NCI-H1417 (cell line): ENCODE measurements around the gene ACBD4.

Source experiments
- DNase-seq, 3 experiments: peaks; one replicate each; lab custom pipeline; 2025; lab: John Stamatoyannopoulos, UW

Gene ACBD4, protein sequence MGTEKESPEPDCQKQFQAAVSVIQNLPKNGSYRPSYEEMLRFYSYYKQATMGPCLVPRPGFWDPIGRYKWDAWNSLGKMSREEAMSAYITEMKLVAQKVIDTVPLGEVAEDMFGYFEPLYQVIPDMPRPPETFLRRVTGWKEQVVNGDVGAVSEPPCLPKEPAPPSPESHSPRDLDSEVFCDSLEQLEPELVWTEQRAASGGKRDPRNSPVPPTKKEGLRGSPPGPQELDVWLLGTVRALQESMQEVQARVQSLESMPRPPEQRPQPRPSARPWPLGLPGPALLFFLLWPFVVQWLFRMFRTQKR

DNA sequence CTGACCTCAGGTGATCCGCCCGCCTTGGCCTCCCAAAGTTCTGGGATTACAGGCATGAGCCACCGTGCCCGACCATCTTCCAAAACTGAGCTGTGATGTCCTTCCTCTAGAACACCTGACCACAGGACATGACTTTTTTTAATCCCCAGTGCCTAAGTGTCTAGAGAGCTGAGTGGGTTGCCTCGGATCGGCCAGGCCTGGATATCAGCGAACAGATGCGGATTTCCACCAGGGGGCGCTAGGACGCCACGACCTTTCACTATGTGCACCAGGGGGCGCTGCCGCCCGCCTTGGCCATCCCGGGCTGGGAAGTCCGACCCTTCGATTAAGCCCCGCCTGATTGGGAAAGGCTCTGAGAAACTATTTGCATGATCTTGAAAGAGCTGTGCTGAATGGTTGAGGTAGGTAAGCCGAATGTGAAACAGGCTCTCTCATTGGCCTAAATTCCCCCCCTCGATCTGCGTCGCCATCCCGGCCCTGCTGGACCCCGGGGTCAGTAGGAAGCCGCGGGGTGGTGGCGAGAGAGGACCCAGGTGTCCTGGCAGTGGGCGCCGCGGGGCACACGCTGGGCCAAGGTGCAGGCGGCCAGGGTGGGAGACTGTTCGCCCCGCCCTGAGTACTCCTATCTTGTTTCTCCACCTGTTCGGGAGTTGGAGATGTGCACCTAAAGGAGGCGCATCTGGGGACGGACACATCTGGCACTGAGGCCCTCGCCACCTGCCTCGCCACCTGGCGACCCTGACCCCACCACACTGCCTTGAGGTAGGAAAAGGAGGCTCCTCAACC is at the start of gene ACBD4:
ACBD4 (plus strand) TSS at position 496 of the 786 bp plus-strand sequence. CDS start 458 bp downstream, outside the sequence.
- peak; percentile 90 to 97 (median 97) for DNase-seq

DNA sequence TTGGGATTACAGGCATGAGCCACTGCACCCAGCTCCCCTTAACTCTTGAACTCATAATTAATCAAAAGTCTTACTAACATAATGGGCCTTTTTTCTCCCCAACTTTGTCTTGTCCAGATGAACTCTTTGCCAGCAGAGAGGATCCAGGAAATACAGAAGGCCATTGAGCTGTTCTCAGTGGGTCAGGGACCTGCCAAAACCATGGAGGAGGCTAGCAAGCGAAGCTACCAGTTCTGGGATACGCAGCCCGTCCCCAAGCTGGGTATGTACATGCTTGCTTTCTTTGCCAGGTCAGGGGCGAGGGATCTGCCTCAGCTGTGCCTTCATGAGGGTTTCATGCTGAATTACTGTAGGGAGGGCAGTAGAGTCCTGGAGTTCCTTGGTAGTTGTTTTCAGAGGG is 49.1 kb upstream of the ACBD4 start:
- DNase-seq = no peak

DNA sequence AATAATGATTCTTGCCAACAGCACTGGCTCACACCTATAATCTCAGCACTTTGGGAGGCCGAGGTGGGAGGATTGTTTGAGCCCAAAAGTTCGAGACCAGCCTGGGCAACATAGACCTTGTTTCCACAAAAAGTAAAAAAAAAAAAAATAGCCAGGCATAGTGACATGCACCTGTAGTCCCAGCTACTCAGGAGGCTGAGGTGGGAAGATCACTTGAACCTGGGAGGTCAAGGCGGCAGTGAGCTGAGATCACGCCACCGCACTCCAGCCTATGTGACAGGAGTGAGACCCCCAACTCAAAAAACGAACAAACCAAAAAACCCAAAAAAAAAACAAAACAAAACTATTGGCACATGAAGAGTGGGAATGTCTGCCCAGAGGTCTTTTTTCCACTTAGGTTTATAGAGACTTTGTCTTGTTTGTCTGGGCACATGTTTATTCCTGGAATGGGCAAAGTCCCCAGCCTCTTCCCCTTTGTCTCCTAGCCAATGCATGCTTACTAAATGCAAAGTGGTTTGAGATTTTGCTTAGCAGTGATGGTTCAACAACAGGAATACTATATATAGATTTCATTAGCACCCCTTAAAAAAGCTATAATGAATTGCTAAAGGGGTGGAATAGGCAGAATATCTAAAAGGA is 48.5 kb upstream of the ACBD4 start:
- no peak for DNase-seq

DNA sequence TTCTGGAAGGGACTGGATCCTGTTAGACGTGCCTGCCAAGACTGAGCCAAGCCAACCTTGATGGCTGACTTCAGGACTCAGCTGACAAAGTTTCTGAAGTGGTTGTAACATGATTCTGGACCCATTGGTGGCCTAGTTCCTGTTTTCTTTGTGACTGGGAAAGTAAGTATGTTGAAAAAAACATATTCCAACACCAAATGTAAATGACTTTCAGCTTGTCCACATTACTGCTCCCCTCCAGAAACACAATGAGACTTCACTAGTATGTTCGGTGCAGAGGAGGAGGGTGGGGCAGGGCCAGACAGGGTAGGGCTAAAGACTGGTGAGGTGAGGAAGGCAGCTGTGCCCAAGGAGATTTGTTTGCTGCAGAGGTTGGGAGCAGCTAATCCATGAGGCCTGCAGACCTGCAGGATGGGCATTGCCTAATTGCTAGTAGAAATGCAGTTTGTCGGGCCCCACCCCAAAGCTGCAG is 47.9 kb upstream of the ACBD4 start:
- no peak for DNase-seq

DNA sequence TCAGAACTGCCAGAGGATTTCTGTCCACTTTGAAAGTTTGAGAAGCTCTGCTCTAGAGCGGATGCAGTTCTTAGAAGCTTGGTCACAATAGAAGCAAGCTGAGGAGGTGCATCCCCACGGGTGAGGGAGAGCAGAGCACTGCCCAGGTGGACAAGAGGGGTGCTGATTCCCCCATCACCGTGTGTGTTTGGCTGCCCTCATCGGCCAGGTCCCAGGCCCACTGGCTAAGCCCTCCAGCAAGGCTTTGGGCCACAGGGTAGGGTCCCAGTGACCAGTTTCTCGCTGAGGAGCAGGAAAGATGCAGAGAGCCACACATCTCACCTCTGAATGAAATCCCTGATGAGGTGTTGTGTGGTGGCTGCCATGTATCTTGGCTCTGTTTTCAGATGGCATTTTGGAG is 47.5 kb upstream of the ACBD4 start:
- DNase-seq = no peak

DNA sequence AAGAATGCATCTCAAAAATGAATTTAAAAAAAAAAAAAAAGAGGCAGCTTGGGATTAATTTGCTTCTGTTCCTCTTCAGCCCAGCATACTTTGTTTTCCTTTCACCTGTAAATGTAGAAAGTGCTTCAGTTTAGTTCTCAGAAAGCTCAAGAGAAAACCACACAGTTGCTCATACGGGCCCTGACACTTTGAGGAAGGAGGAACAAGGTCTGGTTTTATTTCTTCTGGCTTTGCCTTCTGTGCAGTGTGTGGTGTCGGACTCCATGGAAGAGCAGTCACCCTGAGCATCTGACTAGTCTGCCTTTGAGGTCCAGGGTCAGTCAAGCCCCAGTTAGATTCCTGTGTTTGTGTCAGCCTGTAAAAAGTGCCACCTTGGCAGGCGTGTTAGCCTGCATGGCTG is 46.7 kb upstream of the ACBD4 start:
- DNase-seq = no peak

DNA sequence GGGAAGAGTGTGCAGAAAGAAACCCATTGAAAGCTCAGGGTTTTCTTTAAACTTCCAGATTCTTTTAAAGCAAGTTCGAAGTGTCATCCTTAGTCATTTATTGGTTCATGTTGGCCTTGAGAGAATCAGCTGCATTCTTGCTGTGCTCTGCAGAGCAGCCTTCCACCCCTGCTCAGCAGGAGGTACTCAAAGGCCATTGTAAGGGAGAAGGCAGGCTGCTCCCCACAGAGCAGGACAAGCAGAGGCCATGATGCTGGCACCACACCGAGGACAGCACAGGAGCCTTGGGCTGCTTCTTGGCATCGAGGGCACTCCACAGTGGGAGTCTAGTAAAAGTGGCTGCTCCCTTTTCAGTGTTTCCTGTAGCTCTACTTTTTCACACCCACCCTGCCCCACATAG is 44.8 kb upstream of the ACBD4 start:
- no peak for DNase-seq

DNA sequence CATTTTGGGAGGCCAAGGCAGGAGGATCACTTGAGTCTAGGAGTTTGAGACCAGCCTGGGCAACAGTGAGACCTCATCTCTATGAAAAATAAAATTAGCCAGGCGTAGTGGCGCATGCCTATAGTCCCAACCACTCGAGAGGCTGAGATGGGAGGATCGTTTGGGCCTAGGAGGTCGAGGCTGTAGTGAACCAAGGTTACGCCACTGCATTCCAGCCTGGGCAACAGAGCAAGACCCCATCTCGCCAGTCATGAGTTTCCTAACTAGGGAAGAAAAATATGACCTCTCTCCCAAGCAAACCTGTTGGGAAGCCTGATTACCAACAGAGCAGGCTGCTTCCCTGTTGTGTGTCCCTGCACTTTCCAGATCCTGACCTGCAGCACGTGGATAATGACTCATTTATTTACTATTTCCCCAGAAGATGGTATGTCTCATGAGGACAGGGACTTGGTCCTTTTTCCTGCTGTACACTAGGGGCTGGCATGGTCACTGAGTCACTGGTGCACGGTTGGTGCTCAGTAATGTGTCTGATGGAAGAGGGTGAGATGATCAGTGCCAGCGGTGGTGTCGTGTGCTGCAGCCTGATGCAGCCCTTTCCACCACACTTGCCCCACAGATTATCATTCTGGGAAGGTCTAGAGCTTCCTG is 43.6 kb upstream of the ACBD4 start:
- no peak for DNase-seq

DNA sequence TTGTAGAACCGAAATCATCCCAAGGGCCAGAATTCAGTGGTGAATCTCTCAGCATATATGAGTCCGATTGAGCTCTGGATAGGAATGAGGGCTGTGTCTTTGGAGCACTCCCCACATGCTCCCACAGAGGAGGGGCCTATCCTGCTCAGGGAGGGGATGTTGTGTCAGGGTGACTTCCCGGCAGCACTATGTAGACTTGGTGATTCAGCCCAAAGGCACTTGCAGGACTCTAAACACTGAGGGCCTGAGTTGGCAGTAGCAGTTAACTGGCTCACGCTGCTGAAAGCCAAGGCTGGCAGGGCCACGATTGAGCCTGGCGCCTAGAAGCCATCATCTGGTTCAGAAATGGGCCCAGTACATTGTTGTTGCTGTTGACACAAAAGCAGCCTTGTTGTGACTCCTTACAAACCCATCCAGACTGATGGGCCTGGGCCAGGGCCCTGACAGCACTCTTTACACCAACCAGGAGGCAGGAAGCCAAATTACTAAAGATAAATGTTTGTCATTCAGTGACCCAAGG is 42.5 kb upstream of the ACBD4 start:
- no peak for DNase-seq

DNA sequence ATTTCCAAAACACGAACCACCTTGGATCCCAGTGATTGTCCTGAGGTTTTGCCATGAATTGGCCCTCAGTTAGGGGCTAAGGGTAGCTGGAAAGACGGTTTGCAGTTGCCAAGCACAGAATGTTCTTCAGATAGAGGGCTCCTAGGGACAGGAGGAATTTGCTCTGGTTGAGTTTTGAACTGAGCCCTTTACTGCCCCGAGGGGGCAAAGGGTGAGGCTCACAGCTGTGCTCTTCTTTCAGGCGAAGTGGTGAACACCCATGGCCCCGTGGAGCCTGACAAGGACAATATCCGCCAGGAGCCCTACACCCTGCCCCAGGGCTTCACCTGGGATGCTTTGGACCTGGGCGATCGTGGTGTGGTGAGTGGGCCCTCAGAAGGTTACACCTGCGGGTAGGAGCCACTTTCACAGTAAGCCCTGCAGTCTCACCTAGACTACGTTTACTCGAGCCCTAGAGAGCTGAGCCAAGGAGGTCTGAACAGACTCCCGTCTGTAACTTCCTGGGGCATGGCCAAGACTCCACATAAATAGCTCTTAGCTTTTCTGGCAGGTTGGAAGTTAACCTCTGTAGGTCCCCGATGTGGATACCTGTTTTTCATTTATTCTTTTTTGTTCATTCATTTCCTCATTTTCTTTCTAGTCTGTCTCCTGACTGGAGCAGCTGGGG is 41.9 kb upstream of the ACBD4 start:
- no peak for DNase-seq

DNA sequence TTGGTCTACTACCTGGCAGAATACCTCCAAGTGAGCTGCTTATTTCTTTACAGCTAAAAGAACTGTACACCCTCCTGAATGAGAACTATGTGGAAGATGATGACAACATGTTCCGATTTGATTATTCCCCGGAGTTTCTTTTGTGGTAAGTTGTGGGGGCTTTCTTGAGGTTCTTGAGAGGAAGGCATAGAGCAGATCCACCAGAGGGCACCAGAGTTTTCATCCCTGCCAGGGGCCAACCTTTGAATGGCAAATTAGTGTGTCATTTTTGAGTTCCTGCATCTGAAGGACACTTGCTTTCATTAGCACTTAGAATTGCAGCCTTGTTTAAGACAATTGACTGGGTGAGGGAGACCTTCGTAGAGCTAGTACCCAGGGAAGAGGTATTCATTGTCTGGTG is 39.3 kb upstream of the ACBD4 start:
- DNase-seq = peak in 1 of 3 experiments; percentile 17

DNA sequence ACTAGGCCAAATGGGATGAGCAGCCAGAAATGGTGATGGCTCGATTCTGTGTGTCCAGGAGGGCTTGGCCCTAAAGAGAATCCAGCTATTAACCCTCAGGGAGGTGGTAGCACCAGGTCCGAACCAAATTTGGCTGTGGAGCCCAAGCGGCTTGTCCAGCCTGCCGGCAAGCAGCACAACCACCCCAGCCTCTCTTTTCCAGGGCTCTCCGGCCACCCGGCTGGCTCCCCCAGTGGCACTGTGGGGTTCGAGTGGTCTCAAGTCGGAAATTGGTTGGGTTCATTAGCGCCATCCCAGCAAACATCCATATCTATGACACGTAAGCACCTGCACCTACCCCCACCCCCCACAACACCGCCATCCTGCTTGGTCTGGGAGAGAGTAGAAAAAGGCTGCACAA is 38.6 kb upstream of the ACBD4 start:
- DNase-seq = no peak

DNA sequence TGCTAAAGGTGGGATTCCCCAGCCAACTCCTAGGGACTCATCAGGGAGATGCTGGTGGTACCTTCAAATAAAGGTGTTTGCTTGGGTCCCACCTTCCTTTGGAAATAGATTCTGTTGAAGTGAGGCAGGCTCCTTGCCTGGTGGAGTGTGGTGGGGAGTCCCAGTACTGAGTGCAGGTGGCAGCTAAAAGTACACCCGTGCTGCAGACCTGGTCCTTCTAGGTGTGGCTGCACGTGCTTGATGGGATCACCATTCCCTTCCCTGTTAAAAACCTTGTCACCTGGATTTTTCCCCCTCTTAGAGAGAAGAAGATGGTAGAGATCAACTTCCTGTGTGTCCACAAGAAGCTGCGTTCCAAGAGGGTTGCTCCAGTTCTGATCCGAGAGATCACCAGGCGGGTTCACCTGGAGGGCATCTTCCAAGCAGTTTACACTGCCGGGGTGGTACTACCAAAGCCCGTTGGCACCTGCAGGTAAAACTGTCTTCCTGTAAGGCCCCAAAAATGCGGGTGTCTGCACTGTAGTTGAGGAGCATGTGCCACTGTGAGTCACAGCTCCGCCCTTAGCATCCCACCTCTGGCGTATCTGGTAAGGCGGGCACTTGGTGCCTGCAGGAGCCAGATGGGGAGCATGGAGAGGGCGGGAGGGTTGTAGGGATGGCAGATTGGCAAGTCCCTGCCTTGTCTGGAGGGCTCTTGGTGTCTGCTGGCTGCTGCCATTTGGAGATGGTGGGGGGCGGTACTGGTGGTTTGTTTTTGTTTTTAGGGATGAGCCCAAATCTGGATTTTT is 37.2 kb upstream of the ACBD4 start:
- DNase-seq = no peak

DNA sequence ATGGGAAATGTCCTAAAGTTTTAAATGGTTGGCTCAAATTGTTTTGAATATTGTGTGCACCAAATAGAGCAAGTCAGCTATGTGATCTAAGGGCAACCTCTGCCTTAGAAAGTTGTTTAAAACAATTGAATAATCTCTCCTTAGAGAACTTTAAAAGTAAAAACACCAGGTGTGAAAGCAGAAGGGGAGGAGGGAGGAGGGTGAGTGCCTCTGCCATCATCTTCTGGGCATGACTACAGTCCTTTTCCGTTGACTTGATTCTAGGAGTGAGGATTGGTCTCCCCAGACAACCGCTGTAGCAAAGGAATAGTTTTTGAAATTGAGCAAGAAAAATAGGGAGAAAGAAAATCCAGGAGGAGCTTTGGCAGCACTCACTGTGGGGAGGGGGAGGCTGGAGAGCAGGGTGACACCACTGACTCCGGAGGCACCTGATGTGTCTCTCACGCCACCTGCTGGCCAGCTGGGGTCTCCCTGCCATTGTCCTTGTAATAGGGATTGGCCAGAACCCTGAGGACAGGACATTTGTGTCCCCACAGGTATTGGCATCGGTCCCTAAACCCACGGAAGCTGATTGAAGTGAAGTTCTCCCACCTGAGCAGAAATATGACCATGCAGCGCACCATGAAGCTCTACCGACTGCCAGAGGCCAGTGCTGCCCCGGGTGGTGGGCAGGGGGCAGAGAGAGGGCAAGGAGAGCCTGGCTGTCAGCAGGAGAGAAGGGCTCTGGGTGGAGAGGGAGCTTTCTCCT is 36.4 kb upstream of the ACBD4 start:
- peak; percentile 66 to 84 (median 68) for DNase-seq

DNA sequence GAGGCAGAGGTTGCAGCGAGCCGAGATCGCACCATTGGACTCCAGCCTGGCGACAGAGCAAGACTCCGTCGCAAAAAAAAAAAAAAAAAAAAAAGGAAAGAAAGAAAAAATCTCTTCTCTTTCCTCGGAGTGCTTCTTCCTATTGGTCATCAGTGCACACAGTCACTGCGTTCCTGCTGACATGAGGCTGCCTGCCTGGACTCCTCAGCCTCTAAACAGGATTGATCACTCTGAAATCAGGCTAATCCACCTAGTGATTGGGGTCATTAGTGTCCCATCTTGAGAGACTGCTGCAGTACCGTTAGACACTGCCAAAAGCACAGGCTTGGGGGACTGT is 34.0 kb upstream of the ACBD4 start:
- DNase-seq = no peak

DNA sequence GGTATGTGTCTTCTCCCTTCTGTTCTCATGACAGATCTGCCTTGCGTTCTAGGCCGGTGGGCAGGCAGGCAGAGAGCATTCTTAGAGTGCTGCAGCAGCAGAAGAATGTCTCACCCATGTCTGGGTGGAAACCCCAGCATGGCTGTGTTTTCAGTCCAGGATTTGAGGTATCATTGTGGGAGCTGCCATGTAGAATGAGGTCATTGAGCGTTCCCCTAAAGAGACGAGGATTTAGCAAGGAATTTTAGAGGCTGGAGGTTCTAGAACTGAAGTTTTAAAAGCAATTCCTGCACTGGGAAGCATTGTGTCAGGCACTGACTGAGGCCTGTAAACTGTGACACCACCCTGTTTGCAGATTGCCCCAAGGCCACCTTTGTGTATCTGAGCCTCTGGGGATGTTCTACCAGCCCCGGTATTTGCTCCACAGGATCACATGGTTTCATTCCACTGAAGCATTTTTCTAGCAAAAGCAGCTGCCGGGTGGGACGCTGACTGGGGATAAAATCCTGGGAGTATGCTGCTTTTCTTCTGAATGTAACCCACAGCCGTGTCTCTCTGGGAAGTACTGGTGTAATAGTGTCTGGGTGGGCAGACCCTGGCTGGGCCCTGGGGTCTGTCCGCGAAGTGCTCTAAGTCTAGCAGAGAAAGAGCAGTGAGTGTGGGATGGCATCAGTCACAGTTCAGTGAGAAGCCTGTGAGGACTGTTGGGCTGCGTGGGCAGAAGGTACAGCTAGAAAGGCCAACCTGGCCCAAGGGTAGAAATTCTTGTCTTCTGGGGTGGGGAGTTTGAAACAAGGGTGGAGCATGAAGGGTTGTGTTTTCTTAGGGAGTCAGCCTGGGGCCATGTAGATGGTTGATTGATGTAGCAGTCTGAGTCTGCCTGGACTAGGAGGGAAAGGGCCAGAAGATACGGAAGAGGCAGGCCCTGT is 33.3 kb upstream of the ACBD4 start:
- DNase-seq = no peak

DNA sequence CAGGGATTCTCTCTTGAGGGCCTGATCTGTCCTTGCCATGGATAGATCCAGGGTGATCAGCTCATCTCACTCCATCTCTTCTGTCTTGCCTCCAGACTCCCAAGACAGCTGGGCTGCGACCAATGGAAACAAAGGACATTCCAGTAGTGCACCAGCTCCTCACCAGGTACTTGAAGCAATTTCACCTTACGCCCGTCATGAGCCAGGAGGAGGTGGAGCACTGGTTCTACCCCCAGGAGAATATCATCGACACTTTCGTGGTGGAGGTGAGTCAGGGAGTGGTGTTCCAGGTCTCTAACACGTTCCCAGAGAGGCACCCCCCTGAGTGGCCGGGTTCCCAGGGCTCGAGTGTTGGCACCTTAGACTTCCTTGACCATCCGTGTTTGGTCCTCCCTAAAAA is 32.6 kb upstream of the ACBD4 start:
- DNase-seq = no peak

DNA sequence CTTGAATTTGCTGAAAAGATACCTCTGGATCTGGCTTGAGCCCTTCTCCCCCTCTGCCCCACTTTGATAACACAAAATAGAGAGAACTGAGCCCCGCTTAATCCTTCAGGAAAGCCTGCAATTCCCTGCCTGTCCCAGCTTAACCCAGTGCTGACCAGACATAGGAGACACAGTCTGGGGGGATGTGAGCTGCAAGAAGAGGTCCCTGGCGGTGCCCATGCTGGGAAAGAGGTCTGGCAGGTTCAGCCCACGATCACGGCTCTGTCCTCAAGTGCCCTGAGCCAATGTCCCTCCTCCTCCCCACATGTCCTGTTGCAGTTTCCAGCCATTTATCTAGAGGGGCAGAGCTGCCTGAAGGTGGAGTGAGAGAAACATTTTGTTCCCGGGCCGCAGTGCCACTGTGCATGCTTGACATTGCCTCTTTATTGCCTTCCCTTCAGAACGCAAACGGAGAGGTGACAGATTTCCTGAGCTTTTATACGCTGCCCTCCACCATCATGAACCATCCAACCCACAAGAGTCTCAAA is 32.2 kb upstream of the ACBD4 start:
- no peak for DNase-seq

DNA sequence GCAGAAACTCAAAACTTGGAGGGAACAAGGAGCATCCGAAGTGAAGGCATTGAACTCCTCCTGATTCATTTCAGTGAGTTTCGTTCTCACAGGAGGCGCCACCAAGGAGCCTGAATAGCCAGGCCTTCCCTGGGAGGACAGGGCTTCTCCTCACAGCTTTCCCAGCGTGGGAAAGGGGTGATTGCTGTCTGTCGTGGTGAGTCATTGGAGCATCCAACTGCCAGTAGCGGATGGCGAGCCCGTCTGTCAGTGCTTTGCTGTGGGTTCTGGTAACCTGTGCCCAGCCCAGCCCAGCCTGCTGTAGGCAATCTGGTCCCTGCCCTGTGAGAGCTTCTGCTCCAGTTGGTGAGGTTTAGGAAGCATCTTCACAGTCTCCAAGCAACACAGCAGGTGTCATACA is 31.5 kb upstream of the ACBD4 start:
- no peak for DNase-seq
